Naive B cell (primary cell): ENCODE data around the gene SYDE2. TPM values are rescaled to one million over a fixed set of nuclear protein-coding genes. Genes with fewer than 3 reads are reported as not detected.
A peak's percentile ranks its signal among the peaks of the same experiment; 100 is the strongest.

Experiments used
- ATAC-seq, 2 donors: fragments of 150-1000 bp; cut with Tn5 transposase; 2 replicates each; pipeline ENCODE4 v1.10.0; 2021; ENCODE audit warnings: low read depth in 2 of 2, mild to moderate bottlenecking in 2 of 2, moderate library complexity in 2 of 2
- DNase-seq: peaks from one replicate; pipeline ENCODE4 v3.0.0; 2022
- H3K27ac Mint-ChIP-seq, 6 donors: one replicate each; pipeline ENCODE4 v1.8.0; 2020 to 2022; ENCODE audit warnings: mild to moderate bottlenecking in 6 of 6, mixed read lengths in 6 of 6, moderate library complexity in 5 of 6, inconsistent platforms in 2 of 6
- H3K27me3 Mint-ChIP-seq, 3 donors: one replicate each; pipeline ENCODE4 v1.8.0; 2021 to 2022; ENCODE audit warnings: mixed read lengths in 3 of 3, mild to moderate bottlenecking in 1 of 3
- H3K36me3 Mint-ChIP-seq, 2 donors: one replicate each; pipeline ENCODE4 v1.8.0; 2020 to 2022; ENCODE audit warnings: mixed read lengths in 2 of 2, inconsistent platforms in 1 of 2, mild to moderate bottlenecking in 1 of 2
- H3K4me1 Mint-ChIP-seq, 3 donors: one replicate each; pipeline ENCODE4 v1.8.0; 2020 to 2022; ENCODE audit warnings: mixed read lengths in 3 of 3, inconsistent platforms in 1 of 3, mild to moderate bottlenecking in 1 of 3, moderate library complexity in 1 of 3
- H3K4me3 Mint-ChIP-seq, 8 donors: one replicate each; pipeline ENCODE4 v1.8.0; 2020 to 2022; ENCODE audit warnings: mild to moderate bottlenecking in 8 of 8, mixed read lengths in 8 of 8, moderate library complexity in 8 of 8, inconsistent platforms in 2 of 8
- H3K9me3 Mint-ChIP-seq, 7 donors: one replicate each; pipeline ENCODE4 v1.8.0; 2020 to 2022; ENCODE audit warnings: mixed read lengths in 7 of 7, mild to moderate bottlenecking in 5 of 7, inconsistent platforms in 2 of 7, moderate library complexity in 1 of 7
- polyA plus RNA-seq, 6 donors: library from polyadenylated mRNA; unstranded; fragments of 300-500 nt; fragmentation: Illumina TruSeq; gene quantifications; one replicate each; pipeline ENCODE4 v1.2.3, GENCODE V29; 2021; ENCODE audit warnings: low read depth in 6 of 6

SYDE2 gene
- polyA plus RNA-seq, 6 donors from 2014 or later, result 0.18 to 0.70 (median 0.36) TPM; not detected in 1

GRCh38 chr1:85225624-85226380 lies 25.0 kb upstream of the SYDE2 start:
- H3K27ac Mint-ChIP-seq, result no peak overlapping the region
- ATAC-seq, result no peak
- H3K27me3 Mint-ChIP-seq, result peaks cover under 1 to 10% (median 4%) of the 10 kb centered on the region in 3 donors

DNA sequence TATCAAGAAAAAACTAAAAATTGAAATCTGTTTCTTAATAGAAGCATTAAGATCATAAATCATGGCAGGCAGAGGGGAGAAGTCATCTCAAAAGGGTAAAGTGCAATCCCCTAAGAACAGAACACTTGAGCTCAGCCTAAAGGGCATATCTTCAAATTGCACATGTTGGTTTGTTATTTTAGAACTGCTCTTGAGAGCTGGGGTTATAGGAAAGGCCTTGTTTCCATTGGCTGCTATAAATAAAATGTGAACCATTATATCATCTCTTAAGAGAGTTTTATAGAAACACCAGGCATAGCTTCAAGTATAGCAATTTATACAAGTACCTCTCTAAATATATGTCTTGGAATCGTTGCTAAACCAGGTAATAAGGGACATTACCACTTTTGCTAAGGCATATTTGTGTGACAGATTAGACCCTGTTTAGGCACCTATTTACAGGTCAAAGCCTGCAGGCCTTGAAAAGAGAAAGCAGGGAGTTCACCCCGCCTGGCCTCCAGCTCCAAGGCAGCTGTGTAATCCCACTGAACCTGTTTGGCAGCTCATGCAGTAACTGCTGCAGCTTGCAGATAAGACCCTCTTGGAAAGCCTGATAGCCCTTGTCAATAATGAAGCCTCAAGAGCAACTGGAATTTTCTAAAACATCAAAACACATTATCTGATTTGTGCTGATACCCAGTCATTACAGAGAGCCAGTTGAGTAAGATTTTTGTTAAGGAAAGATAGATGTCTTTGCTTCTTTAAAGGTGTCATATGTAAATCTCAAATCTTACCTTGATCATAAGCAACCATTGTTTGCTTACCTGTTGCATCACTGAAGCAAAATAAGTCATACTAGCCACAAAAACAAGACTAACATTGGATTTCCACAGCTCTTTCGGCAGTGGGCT lies 24.2 kb upstream of the SYDE2 start:
- ATAC-seq, result no peak
- Mint-ChIP-seq H3K9me3 (no peaks in the 10 kb centered on the region), H3K4me1 (no peaks in the 10 kb centered on the region), H3K36me3 (no peaks in the 10 kb centered on the region), H3K27ac (no peak overlapping the region), H3K27me3 (peaks cover 7 to 18% (median 9%) of the 10 kb centered on the region in 3 donors), H3K4me3 (no peak overlapping the region)
- no peak for DNase-seq

More at GRCh38 chr1:85225624-85226380, 25.0 kb upstream of the SYDE2 start:
- DNase-seq, result no peak
- Mint-ChIP-seq H3K36me3 (no peaks in the 10 kb centered on the region), H3K4me1 (no peaks in the 10 kb centered on the region), H3K9me3 (no peaks in the 10 kb centered on the region), H3K4me3 (no peak overlapping the region)

- ATAC-seq (no peak), DNase-seq (no peak)
- no peak overlapping the region for H3K4me3 Mint-ChIP-seq
- no peaks in the 10 kb centered on the region for H3K9me3 Mint-ChIP-seq
- no peak overlapping the region for H3K27ac Mint-ChIP-seq
- peaks cover 7 to 25% (median 16%) of the 10 kb centered on the region in 3 donors for H3K27me3 Mint-ChIP-seq
- H3K36me3 Mint-ChIP-seq, result no peaks in the 10 kb centered on the region
- H3K4me1 Mint-ChIP-seq, result no peaks in the 10 kb centered on the region
Measured at GRCh38 chr1:85224295-85224694, 23.5 kb upstream of the SYDE2 start.

GRCh38 chr1:85223334-85223733 lies 22.5 kb upstream of the SYDE2 start:
- no peaks in the 10 kb centered on the region for H3K9me3 Mint-ChIP-seq
- H3K27ac Mint-ChIP-seq, result no peak overlapping the region
- DNase-seq (no peak), ATAC-seq (no peak)
- no peaks in the 10 kb centered on the region for H3K4me1 Mint-ChIP-seq
- no peak overlapping the region for H3K4me3 Mint-ChIP-seq
- H3K27me3 Mint-ChIP-seq, result peaks cover 7 to 32% (median 17%) of the 10 kb centered on the region in 3 donors
- H3K36me3 Mint-ChIP-seq, result no peaks in the 10 kb centered on the region

- ATAC-seq (no peak), DNase-seq (no peak)
- peaks cover 0 to 6% (median 0%) of the 10 kb centered on the region in 7 donors for H3K9me3 Mint-ChIP-seq
- no peak overlapping the region for H3K27ac Mint-ChIP-seq
- no peak overlapping the region for H3K4me3 Mint-ChIP-seq
- peaks cover 0 to 6% of the 10 kb centered on the region in 2 donors for H3K36me3 Mint-ChIP-seq
- H3K4me1 Mint-ChIP-seq, result no peaks in the 10 kb centered on the region
- peaks cover 13 to 42% (median 23%) of the 10 kb centered on the region in 3 donors for H3K27me3 Mint-ChIP-seq
Measured at GRCh38 chr1:85220756-85221201, 20.0 kb upstream of the SYDE2 start.

DNA sequence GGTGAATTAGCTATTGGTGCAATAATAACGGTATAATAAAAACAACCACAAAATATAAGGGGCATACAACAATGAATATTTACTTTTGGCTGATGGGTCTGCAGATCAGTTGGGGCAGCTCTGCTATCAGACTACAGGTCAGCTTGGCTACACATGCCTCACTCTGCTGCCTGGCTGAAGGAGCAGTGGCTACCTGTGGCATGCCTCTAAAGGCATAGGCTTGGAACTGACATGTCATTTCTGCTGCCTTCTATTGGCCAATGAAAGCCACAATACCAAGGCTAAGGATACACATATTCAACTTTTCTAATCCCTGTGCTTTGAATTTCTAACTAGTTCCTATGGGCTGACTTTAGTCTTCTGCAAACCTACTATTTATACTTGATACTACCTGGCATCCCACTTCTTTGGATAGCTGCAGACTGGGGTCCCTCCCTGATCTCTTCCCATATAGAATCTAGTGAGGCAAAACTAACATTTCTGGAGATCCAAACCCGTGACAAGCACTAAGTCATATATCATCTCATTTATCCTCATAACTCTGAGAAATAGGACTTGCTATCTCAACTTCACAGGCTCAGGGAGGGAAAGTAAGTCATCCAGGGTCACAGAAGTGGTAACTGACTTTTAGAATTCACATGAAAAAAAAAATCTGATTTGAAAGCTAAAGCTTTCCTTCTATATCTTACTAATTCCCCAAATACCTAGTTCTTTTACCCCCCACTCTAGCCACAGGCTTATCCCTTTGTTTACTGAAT lies 19.2 kb upstream of the SYDE2 start:
- Mint-ChIP-seq H3K36me3 (peaks cover 0 to 6% of the 10 kb centered on the region in 2 donors), H3K27ac (no peak overlapping the region), H3K27me3 (peaks cover 13 to 49% (median 23%) of the 10 kb centered on the region in 3 donors), H3K4me3 (no peak overlapping the region), H3K9me3 (peaks cover 0 to 6% (median 0%) of the 10 kb centered on the region in 7 donors), H3K4me1 (no peaks in the 10 kb centered on the region)
- no peak for DNase-seq
- no peak for ATAC-seq

- Mint-ChIP-seq H3K9me3 (peaks cover 0 to 6% (median 0%) of the 10 kb centered on the region in 7 donors), H3K4me3 (peak overlapping the region in 1 of 8 donors; percentile 54), H3K36me3 (peaks cover 0 to 6% of the 10 kb centered on the region in 2 donors), H3K4me1 (no peaks in the 10 kb centered on the region), H3K27me3 (peaks cover 24 to 50% (median 29%) of the 10 kb centered on the region in 3 donors), H3K27ac (no peak overlapping the region)
- ATAC-seq (no peak), DNase-seq (no peak)
Measured at GRCh38 chr1:85216697-85217096, 15.9 kb upstream of the SYDE2 start.

GRCh38 chr1:85214654-85215053 lies 13.8 kb upstream of the SYDE2 start:
- Mint-ChIP-seq H3K36me3 (peaks cover 0 to 6% of the 10 kb centered on the region in 2 donors), H3K9me3 (peaks cover 0 to 6% (median 0%) of the 10 kb centered on the region in 7 donors), H3K4me3 (no peak overlapping the region), H3K4me1 (no peaks in the 10 kb centered on the region), H3K27ac (no peak overlapping the region), H3K27me3 (peaks cover 23 to 36% (median 23%) of the 10 kb centered on the region in 3 donors)
- no peak for DNase-seq
- ATAC-seq, result no peak

- H3K36me3 Mint-ChIP-seq, result no peaks in the 10 kb centered on the region
- no peak overlapping the region for H3K27ac Mint-ChIP-seq
- no peak overlapping the region for H3K4me3 Mint-ChIP-seq
- ATAC-seq (no peak), DNase-seq (no peak)
- no peaks in the 10 kb centered on the region for H3K4me1 Mint-ChIP-seq
- H3K27me3 Mint-ChIP-seq, result peaks cover 43 to 54% (median 46%) of the 10 kb centered on the region in 3 donors
- peaks cover 0 to 2% (median 0%) of the 10 kb centered on the region in 7 donors for H3K9me3 Mint-ChIP-seq
Measured at GRCh38 chr1:85208488-85208887, 7.7 kb upstream of the SYDE2 start.

DNA sequence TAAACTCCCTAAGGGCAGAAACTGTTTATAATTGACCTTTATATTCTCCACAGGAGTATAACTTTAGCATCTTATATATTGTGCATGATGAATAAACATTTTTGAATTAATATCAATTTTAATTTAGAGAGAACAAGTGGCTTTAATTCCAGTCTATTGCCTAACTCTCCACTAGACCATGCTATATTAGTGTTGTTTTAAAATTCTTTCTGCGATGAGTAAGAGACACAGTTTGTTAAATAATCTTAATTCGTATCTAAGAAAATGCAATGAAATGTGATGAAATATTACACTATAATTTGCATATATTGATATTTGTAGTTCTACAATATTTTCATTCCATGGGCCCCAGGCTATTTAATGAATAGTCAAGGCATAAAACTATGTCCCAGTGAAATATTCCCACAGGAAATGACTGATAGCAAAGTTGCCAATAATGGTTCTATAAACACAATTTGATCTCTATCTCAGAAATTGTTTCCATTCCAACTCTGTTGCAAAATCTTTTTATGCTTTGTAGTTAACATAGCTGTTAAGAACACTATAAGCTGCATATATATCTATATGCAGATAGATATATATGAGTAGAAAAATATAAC lies 2.9 kb upstream of the SYDE2 start:
- H3K27ac Mint-ChIP-seq, result no peak overlapping the region
- peak overlapping the region in 1 of 8 donors; percentile 65 for H3K4me3 Mint-ChIP-seq
- peaks cover 31 to 47% (median 45%) of the 10 kb centered on the region in 3 donors for H3K27me3 Mint-ChIP-seq
- ATAC-seq (no peak), DNase-seq (no peak)
- H3K36me3 Mint-ChIP-seq, result no peaks in the 10 kb centered on the region
- H3K9me3 Mint-ChIP-seq, result no peaks in the 10 kb centered on the region
- H3K4me1 Mint-ChIP-seq, result peaks cover 10 to 17% (median 12%) of the 10 kb centered on the region in 3 donors

GRCh38 chr1:85202864-85203255 lies 2.0 kb upstream of the SYDE2 start:
- Mint-ChIP-seq H3K27me3 (peaks cover 23 to 42% (median 40%) of the 10 kb centered on the region in 3 donors), H3K27ac (no peak overlapping the region), H3K36me3 (no peaks in the 10 kb centered on the region), H3K4me3 (peak overlapping the region in 4 of 8 donors; percentile 15 to 94 (median 47)), H3K9me3 (no peaks in the 10 kb centered on the region), H3K4me1 (peaks cover 10 to 17% (median 12%) of the 10 kb centered on the region in 3 donors)
- ATAC-seq (no peak), DNase-seq (no peak)

DNA sequence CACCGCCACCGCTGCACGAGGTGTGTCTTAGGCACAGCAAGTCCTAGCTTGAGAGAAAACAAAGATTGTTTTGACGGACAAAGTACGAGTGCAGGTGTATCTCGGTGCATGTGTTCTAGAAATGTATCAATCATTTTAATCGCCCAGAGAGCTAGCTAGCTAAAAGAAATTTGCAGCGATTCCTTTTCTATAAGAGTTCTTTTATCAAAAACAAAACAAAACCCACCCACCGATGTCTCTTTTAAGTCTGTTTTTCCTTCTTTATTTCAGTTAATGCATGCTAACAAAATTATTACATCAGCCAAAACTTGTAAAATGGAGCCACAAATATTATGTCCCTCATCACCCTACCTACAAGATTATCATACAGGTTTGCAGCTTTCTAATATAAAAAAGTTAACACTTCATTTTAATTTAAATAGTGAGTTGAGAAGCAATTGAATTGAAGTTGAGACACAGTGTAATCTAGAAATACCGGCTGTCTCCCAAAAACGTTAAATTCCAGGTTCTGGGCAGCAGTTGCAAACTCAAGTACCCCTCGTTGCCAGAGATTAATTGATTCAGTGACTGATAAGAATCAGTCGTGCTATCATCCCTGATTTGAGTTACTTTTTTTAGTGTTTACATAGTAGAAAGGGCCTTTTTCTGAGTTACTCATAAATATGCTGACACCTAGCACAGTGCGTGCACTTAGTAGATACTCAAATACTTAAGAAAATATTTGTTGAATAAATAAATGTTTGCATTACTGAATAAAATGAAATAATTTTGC lies 1.5 kb upstream of the SYDE2 start:
- peaks cover 10 to 17% (median 12%) of the 10 kb centered on the region in 3 donors for H3K4me1 Mint-ChIP-seq
- no peaks in the 10 kb centered on the region for H3K36me3 Mint-ChIP-seq
- peak overlapping the region; percentile 58 to 97 (median 86) for H3K27ac Mint-ChIP-seq
- H3K9me3 Mint-ChIP-seq, result no peaks in the 10 kb centered on the region
- peaks cover 17 to 37% (median 37%) of the 10 kb centered on the region in 3 donors for H3K27me3 Mint-ChIP-seq
- H3K4me3 Mint-ChIP-seq, result peak overlapping the region; percentile 93 to 98 (median 96)
- DNase-seq (no peak), ATAC-seq (no peak)
